Uterus (tissue), 4 donors: ENCODE measurements around the gene PWWP2B. TPM values are rescaled to one million over a fixed set of nuclear protein-coding genes. Genes with fewer than 3 reads are reported as not detected.

Experiments
- DNase-seq, 2 donors: peaks; one replicate each; pipeline ENCODE4 v3.0.0-alpha.2; 2019 to 2020
- H3K27ac ChIP-seq, 2 donors: fragments of 200-600 bp; sonication (generic); 1 replicate in 1 of 2; 2 replicates in 1 of 2; pipeline ENCODE4 v1.5.1; 2016 to 2018
- H3K27me3 ChIP-seq, 2 donors: fragments of 200-600 bp; sonication (generic); one replicate each; pipeline ENCODE4 v1.5.1; 2018 to 2019; ENCODE audit warnings: control low read depth in 1 of 2
- H3K36me3 ChIP-seq, 2 donors: fragments of 200-600 bp; sonication (generic); one replicate each; pipeline ENCODE4 v1.5.1; 2019; ENCODE audit warnings: control low read depth in 1 of 2
- H3K4me1 ChIP-seq, 2 donors: fragments of 200-600 bp; sonication (generic); one replicate each; pipeline ENCODE4 v1.5.1; 2018 to 2019; ENCODE audit warnings: control low read depth in 1 of 2
- H3K4me3 ChIP-seq, 2 donors: fragments of 200-600 bp; sonication (generic); 1 replicate in 1 of 2; 2 replicates in 1 of 2; pipeline ENCODE4 v1.5.1; 2018 to 2019; ENCODE audit warnings: mild to moderate bottlenecking in 1 of 2
- H3K9me3 ChIP-seq, 2 donors: fragments of 200-600 bp; sonication (generic); one replicate each; pipeline ENCODE4 v1.5.1; 2019; ENCODE audit warnings: control low read depth in 1 of 2
- CTCF ChIP-seq, 4 experiments: fragments of 200-600 bp in 2 of 4; fragments of 450-650 bp in 2 of 4; sonication (generic) in 2 of 4; IDR thresholded peaks; one replicate each; pipeline ENCODE4 v1.5.1; 2016 to 2019; ENCODE audit warnings: antibody characterized with exemption in 4 of 4, mild to moderate bottlenecking in 2 of 4, moderate library complexity in 1 of 4
- POLR2A ChIP-seq, 2 donors: fragments of 450-650 bp; IDR thresholded peaks; one replicate each; pipeline ENCODE4 v1.6.1; 2016; ENCODE audit warnings: antibody characterized with exemption in 2 of 2, mild to moderate bottlenecking in 1 of 2, moderate library complexity in 1 of 2
- intact Hi-C: fragments of 100-400 bp; cut with DNase I; formaldehyde crosslinking; loops from one replicate; pipeline ENCODE4 v1.15.1; 2023; ENCODE audit warnings: low total_unique reads
- total RNA-seq, 4 donors: library from RNA; depleted of rRNA in 3 of 4; stranded (reverse); fragments of >200 nt in 3 of 4; gene quantifications; one replicate each; pipeline versions ENCODE4 v1.1.0 to v1.2.4, GENCODE V29; 2014 to 2023
- donor health status: DM: yes; HTN: yes; CAD: no.

Gene PWWP2B
- total RNA-seq, 4 donors from 2014 or later: 0.29 to 27.6 (median 8.3) TPM

GRCh38 chr10:132368391-132368790, 28.6 kb upstream of the PWWP2B start:
- intact Hi-C loops: no loop called here
- H3K9me3 ChIP-seq: no peaks in the 10 kb centered on the region
- TF ChIP-seq CTCF (IDR thresholded peaks at IDR 0.05) (no peak), POLR2A (IDR thresholded peaks at IDR 0.05) (no peak)
- H3K4me3 ChIP-seq: no peak overlapping the region
- H3K4me1 ChIP-seq: no peaks in the 10 kb centered on the region
- no peaks in the 10 kb centered on the region for H3K36me3 ChIP-seq
- no peak for DNase-seq
- H3K27ac ChIP-seq: no peak overlapping the region
- H3K27me3 ChIP-seq: no peaks in the 10 kb centered on the region

- H3K4me3 ChIP-seq: no peak overlapping the region
- H3K27me3 ChIP-seq: no peaks in the 10 kb centered on the region
- H3K9me3 ChIP-seq: no peaks in the 10 kb centered on the region
- intact Hi-C loops: no loop called here
- no peaks in the 10 kb centered on the region for H3K4me1 ChIP-seq
- no peak overlapping the region for H3K27ac ChIP-seq
- no peaks in the 10 kb centered on the region for H3K36me3 ChIP-seq
- no peak for DNase-seq
- TF ChIP-seq POLR2A (IDR thresholded peaks at IDR 0.05) (no peak), CTCF (IDR thresholded peaks at IDR 0.05) (no peak)
Measured at GRCh38 chr10:132368881-132369635, 27.9 kb upstream of the PWWP2B start.

GRCh38 chr10:132369636-132370185, 27.3 kb upstream of the PWWP2B start:
- no peaks in the 10 kb centered on the region for H3K36me3 ChIP-seq
- no peaks in the 10 kb centered on the region for H3K9me3 ChIP-seq
- intact Hi-C loops: no loop called here
- H3K27ac ChIP-seq: no peak overlapping the region
- no peaks in the 10 kb centered on the region for H3K27me3 ChIP-seq
- no peak overlapping the region for H3K4me3 ChIP-seq
- TF ChIP-seq POLR2A (IDR thresholded peaks at IDR 0.05): no peak
- no peak for TF ChIP-seq CTCF (IDR thresholded peaks at IDR 0.05)
- DNase-seq: no peak
- no peaks in the 10 kb centered on the region for H3K4me1 ChIP-seq

- no peaks in the 10 kb centered on the region for H3K27me3 ChIP-seq
- no peaks in the 10 kb centered on the region for H3K9me3 ChIP-seq
- intact Hi-C loops: no loop called here
- TF ChIP-seq CTCF (IDR thresholded peaks at IDR 0.05) (no peak), POLR2A (IDR thresholded peaks at IDR 0.05) (no peak)
- no peaks in the 10 kb centered on the region for H3K4me1 ChIP-seq
- DNase-seq: no peak
- H3K4me3 ChIP-seq: no peak overlapping the region
- H3K27ac ChIP-seq: no peak overlapping the region
- H3K36me3 ChIP-seq: no peaks in the 10 kb centered on the region
Measured at GRCh38 chr10:132370426-132371340, 26.3 kb upstream of the PWWP2B start.
